ENCODE measurements around the gene NCAM1.
"Not testable (repeated sequence)": the region's sequence is repeated elsewhere in the genome, so short reads cannot be mapped to it uniquely, and the experiment has no call there.

The NCAM1 gene

DNA sequence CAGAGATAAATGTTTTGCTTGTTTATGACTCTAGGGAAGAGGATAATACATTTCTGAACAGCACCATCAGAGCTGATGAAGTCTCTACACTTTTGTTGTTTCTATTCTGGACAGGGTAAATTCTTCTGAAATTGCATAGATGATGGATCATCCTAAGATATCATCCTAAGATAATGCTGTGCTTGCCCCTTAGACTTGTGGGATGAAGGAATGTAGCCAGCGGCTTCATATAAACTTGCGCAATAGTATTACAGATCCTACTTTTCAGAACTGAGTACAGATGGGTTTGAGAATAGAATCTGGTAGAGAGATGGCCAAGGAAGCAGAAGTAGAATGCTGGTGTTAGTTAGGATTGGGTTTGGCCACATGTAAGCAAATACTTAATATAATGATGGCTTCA lies 61.0 kb downstream of the NCAM1 start:
- DNase-seq: no peak

DNA sequence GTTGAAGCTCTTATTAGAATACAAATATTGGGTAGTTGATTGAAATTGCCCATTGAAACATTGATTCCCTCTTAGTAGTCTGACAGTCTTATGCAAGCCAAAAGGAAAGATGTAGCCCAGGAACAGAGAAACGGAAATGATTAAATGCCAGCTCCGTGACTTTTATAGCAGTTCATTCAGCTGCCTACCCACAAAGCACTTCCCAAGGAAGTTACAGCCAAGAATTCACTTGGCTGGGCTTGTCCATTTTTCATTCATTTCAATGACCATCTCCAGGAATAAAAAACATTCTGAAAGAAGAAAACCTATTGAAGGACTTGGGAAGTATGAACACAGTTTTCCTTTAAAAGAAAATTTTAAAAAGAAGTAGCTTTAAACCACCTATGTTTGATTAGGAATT lies 62.0 kb downstream of the NCAM1 start:
- no peak for DNase-seq

DNA sequence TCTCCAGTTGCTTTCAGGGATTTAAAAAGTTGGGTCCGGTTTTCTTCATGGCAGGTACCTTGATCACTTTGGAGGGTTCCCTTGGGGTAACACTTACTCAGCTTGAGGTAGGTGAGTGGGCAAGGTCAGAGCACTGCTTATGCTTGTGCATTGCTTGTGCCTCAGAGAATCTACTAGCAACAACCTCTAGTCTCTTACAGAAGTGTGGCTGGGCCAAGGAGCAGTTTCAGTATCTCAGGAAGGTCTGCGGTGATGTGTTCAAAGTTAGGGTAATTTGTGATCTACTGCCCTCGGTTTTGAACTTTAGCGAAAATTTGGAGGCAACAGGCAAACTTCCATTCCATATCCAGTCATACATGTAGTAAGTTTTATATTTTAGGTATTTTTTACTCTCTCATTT lies 62.8 kb downstream of the NCAM1 start:
- no peak for DNase-seq

DNA sequence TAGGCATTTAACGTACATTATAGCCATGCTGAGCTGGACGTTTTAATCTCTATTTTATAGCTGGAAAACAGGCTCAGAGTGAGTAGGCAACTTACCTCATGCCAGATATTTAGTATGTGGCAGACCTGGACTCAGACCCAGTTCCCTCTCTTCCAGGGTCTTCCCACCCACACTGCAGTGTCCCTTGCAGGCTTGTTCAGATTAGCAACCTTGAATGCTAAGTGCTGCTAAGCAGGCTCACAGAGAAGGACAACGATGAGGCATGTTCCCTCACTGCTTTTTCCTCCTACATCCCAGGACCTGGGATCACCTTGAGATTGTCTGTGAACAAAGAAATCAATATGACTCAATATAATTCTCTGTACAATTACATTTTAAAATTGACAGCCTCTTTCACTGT lies 65.6 kb downstream of the NCAM1 start:
- no peak for DNase-seq

DNA sequence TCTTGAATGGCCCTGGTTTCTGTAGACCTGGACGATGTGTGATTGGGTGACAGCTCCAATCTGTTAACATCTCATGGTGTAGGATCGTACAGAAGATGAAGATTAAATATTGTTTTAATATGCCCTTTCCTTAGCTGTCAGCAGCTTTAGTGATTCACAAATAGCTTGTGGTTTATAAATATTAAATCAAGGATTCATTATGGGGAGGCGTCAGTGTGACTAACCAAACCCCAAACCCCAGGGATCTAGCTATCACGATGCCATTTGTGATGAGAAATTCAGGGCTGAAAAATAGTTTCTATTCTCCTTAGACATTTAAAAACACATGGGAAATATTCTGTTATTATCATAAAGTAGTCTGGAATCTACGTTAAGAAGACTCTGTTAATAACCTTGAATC lies 73.4 kb downstream of the NCAM1 start:
- no peak for DNase-seq

DNA sequence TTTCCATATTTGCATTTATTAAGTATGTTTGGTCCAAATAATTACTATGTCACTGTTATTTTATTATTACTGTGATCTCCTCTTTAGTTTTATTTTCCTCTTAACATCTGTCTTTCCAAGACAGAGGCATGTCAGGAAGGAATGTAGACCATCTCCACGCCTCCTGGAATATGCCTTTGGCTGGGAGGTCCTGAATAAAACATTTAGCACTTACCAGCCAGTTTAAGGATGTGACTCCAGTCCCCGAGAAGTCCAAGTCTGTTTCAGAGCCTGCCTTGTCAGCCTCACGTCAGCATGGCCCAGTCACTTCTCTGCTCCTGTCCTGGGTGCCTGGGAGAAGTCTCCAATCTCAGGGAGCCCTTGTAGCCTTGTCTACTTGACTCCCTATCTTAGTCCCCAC lies 74.5 kb downstream of the NCAM1 start:
- no peak for DNase-seq

DNA sequence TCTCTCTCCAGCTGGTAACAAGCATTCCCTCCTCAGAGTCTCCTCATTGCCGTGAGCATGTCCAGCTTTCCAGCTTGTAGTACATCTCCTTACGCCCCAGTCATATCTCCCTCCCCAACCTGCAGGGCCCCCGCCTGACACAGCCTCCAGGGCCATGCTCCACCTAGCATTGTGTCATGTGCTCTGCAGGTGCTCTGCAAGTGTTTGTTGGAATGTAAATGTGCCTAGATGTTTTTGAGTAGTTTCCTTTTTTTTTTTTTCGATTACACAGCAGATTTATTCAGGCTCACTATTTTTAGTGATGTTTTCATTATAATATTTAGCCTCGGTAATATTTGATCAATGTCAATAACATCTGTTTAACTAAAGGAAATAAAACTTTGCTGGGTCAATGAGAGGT lies 82.5 kb downstream of the NCAM1 start:
- DNase-seq: no peak

DNA sequence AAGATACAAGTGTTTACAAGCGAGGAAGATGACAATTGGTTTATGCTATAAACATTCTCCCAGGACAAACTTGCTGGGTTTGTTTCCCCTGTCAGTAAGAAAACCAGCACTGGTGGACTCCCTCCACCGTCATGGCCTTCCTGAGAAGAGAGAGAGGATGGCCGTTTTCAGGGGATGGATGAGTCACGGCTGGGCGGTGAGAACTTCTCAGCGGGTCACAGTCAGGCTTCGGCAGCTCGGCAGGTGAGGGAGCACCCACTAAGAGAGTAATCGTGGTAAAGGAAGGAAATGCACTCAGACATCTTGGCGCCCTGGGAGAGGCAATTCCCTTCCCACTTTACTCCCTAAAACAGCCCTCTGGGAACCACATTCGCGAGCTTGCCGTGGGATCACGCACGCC lies 83.9 kb downstream of the NCAM1 start:
- DNase-seq: peak; percentile 23

DNA sequence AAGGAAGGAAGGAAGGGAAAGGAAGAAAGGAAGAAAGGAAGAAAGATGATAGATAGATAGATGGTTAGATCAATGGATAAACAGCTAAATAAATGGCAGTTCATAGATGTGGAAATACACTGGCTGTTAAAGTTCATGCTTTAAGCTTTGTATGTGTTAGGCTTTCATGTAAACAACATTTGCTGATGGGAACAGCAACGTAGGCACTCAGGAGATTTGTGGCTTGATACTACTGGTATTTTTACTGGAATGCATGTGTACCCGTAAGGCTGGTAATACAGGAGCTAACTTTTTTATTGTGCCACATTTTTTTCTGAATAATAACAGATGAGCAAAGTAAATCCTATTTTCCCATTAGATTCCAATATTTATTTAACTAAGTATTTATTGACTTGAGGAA lies 85.6 kb downstream of the NCAM1 start:
- no peak for DNase-seq

DNA sequence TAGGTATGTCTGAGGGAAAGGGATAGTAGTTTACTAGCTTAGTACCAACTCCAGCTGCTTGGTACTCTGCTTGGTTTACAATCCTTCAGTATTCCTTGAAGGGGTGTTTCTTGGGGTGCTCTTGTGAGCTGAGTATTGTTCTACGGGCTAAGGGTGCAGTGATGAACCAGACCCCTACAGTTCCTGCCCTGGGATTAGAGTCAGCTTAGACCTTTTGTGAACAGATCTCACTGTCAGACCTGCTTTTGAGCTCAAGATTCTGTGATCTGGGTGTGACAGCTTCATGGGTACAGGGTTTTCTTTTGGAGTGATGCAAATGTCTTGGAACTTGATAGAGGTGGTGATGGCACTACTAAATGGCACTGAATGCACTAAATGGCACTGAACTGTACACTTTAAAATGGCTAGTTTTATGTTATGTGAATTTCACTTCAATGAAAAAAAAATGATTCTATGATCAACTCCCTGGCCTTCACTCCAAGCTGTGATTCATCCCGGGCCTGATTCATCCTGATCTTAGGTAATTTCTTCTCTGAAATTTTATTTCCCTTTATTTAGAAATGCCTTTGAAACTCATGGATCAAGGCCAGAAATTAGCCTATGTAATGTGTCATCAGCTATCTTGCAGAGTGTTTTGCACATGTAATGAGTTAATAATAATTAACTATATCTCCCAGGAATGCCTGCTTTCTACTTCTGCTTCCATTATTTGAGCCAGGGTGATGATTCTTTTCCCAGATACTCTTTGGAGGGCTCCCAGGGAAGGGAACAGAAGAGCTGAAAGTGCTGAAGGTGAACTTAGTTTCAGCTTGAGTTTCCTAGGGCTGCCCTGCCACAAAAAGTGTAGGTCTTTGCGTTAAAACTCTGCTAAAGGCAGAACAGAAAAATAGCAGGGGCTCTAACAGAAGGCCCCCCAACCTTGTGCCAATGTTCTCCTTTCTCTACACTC lies 87.9 kb downstream of the NCAM1 start:
- DNase-seq: no peak

DNA sequence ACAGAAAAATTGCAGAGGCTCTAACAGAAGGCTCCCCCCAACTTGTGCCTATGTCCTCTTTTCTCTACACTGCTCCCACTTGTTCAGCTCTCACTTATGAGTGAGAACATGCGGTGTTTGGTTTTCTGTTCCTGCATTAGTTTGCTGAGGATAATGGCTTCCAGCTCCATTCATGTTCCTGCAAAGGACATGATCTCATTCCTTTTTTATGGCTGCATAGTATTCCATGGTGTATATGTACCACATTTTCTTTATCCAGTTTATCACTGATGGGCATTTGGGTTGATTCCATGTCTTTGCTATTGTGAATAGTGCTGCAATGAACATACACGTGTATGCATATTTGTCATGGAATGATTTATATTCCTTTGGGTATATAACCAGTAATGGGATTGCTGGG lies 91.8 kb downstream of the NCAM1 start:
- DNase-seq: not testable (repeated sequence)

DNA sequence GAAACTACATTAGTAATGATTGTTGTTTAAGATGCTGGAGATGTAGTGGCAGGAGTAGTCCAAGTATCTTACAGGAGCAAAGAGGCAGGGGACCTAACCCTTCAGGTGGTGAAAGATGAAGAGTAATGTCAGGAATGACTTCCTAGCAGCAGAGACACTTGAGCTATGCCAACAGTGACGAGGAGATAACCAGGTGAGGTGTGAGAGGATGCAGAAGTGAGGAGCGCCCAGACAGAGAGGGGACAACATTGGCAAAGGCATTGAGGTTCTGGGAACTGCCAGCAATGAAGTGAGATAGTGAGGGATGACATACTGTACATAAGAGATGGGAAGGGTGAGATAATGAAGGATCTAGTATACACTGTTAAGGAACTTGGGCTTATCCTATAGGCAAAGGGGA lies 95.8 kb downstream of the NCAM1 start:
- DNase-seq: no peak

DNA sequence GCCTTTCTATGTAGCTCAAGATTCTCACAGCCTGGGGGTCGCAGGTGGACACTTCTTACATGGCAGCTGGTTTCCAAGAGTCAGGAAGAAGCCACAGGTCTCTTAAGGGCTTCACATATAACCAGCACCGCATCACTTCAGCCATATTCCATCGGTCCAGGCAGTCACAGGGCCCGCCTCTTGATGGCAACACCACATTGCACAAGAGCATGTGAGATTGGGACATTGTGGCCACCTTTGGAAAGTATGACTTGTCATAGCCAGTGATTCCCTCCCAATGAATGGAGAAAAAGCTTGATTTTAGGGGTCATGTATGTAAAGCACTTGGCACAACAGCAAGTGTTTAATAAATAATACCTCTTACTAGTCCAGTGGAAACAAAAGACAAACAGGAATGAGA lies 98.3 kb downstream of the NCAM1 start:
- DNase-seq: no peak

DNA sequence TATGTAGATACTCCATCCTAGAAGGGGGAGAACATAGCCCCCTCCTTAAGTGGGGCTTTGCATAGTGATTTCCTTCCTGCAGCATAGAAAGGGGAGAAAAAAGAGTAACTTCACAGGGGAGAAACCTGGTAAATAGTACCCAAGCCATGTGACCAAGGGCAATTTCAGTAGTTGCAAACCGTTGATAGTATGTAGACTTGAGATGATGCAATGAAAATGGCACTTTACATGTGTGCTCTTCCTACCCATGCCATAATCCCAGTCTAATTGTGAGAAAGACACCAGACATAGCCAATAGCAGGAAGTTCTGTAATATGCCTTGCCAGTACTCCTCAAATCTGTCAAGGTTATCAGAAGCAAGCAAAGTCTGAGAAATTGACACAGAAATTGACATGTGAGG lies 104.1 kb downstream of the NCAM1 start:
- DNase-seq: no peak

DNA sequence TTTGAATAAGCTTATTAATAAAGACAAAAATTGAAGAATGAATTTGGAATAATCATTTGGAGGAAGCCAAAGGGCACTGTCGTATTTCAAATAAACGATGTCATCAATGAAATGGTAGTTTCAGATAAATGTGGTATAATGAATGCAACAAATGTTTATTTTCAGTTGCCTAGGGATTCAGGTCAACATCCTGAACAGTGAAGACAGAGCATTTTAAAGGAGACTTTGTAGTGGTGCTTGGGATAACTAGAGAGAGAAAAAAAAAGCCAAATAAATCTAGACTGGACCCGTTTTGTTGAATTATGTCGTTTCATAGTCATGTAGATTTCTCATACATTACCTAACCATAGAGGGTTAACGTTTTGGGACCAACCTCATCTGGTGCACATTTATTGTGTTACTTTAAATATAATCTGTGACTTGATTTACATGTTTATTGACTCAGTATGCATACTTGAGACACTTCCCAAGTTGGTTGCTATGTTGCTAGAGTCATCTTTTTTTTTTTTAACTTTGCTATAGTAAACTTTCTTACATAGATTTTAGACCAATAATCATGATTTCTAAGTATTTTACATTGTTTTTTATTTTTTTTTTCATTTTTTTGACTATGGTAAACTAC lies 111.1 kb downstream of the NCAM1 start:
- DNase-seq: no peak

DNA sequence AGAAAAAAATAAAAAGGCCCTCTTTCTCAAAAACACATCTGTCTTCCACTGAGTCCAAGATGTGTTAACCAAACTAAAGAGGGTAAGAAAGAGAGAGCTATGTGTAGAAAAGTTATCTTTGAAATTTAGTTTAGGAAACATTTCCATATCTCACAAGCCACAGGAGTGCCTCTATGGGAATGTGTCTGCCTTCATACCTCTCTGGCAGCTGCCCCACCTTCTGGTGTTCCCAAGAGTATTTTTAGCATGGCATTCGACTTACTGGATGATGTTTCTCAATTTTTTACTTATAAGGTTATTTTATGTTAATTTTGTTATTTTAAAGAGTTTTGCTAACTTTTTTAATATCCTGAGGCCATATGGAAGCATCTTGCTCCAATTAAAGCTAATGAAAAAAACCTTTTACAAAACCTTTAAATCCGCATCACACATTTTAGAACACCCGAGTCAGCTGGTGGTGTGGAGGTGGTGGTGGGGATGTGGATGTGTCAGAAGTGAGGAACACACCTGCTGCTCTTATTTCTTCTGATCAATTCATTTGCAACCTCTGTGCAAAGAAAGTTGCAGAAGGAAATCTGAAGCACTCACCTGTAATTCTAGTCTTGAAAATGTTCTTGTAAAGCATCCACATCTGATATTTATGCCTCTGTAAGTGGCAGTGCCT lies 112.2 kb downstream of the NCAM1 start:
- no peak for DNase-seq

DNA sequence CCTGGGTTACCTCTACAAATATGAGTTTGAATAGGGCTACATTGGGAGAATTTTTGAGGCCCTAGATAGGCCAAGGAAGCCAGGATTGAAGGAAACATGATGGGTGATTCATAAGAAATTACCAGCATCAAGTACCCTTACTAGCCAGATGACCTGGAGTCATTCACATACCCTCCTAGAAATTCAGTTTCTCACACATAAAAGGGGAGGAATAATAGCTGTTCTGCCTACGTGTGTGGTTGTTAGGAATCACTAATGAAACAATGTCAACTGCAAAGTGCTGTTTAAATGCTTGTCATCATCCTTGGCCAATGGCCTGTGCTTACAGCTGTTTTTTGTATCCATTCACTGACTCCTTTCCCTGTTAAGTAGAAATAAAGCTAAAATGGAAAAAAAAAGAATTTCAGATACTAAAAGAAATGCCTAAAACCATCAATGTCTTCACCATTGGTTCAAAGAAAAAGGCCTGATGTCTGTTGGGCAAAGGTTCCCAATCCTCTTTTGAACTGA lies 114.4 kb downstream of the NCAM1 start:
- DNase-seq: no peak

DNA sequence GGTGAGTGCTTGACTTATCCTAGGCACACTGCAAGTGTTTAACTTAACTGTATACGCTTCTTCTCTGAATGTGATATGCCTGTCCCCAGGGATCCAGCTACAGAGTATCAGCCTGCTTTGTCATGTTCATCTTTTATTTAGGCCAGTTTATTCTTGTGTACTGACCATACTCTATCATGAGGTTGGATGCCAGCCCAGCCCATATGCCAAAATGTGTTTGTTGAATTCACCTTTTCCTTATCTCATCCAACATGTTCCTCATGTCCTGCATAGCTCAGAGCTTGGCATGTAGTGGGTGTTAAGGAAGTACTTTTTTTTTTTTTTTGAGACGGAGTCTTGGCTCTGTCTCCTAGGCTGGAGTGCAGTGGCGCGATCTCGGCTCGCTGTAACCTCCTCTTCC lies 116.2 kb downstream of the NCAM1 start:
- no peak for DNase-seq

DNA sequence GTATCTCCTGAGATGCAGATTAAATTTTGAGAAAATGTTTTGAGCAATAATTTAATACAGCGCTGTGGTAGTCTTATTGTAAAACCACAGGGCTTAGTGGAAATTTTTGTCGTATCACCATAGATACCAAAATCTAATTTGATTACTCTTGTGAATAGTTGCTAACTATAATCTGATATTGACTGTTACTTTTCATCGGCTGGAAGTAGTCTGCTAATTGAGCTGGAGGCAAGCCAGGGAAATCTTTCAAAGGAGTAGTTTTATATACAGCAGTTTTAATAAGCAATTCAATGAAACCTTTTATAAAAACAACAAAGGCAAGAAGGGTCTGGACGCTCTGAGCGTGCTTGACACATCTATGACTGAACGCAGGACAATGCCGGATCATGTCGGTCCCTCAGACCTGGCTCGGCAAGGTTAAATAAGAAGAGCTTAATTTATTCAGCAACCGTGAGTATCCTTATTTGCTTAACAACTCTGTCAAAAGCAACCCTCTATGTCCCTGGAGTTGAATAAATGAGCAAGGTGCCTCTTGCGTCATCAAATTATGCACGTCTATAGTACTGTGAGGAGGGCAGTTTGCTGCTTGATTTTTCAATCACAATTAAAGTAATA lies 121.2 kb downstream of the NCAM1 start:
- peak; percentile 86 for DNase-seq

DNA sequence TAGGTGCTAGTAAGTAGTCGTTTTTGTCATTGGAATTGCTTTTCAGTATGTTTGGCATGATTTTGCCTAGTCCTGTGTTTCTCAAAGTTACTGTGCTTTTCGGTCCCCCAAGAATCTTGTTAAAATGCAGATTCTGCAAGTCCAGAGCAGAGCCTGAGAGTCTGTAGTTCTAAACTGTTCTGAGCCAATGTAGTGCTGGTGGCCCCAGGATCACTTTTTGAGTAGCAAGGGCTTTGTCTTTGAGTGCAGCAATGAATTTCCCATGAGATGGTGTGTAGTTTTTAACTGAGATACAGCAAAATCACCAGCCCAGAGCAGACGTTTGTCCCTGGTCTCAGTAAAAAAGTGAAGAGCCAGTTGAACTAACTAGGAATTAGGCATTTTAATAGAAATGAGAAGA lies 122.4 kb downstream of the NCAM1 start:
- no peak for DNase-seq

DNA sequence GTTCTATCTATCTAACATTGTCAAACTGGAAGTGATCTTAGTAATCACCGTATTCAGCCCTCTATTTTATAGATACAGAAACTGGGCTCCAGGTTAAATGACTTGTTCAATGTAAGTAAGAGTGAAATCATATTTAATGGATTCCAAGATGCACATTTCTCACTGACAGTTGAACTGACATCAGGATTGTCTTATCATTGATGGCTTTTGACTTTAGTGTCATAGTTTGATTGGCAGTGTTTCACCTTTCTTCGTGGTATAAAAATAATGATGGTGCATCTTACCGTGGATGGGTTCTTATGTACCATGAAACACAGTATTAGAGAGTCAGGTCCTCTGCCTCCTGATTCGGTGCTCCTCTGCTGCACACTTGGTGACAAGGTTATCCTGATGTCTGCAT lies 123.1 kb downstream of the NCAM1 start:
- no peak for DNase-seq

DNA sequence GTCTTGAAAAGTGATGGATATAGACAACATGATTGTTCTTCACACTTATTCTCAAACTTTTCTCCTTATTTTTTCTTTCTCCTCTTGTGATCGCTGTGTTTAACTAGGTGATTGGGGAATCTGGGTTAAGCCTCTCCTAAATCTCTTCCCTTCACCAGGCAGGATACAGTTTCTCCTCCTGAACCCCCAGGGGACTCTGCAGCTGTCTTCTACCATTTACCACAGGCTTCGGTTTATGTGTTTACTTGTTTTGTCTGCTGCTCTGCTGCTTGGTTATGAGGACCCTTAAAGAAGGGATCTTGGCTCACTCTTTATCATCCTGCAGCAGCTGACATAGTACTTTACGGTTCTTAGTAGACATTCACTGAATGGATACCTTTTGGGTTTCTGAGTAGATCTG lies 124.2 kb downstream of the NCAM1 start:
- DNase-seq: no peak

DNA sequence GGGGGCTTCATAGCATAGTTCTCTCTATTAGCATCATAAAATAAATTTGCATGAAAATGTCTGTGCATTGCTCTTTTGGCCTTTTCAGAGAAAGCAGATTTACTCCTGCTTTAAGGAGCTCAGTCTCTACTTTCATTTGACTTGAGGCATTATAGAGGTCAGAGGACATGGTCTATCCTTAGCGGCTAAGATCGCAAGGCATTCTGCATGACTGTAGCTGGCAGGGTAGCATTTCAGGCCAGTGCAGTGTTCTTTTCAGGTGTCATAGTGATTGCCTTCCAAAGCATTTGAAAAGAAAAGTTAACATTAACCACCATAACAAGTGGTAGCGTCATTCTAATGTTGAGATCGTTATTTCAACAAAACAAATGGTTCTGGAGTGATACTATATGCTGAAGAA lies 126.5 kb downstream of the NCAM1 start:
- DNase-seq: no peak
